Prostate gland (tissue), 2 donors: ENCODE data around the gene TAT. TPM values are rescaled to one million over a fixed set of nuclear protein-coding genes. Genes with fewer than 3 reads are reported as not detected.

Source experiments
- DNase-seq: peaks from one replicate; pipeline ENCODE4 v3.0.0-alpha.2; 2019; ENCODE audit warnings: low spot score
- H3K27ac ChIP-seq, 2 donors: fragments of 200-600 bp; sonication (generic); 2 replicates each; pipeline ENCODE4 v1.5.1; 2017 to 2019
- H3K27me3 ChIP-seq: fragments of 200-600 bp; sonication (generic); replicated peaks from 2 replicates; pipeline ENCODE4 v1.5.1; 2019; ENCODE audit not compliant: insufficient read depth
- H3K36me3 ChIP-seq, 2 donors: fragments of 200-600 bp; sonication (generic); 1 replicate in 1 of 2; 2 replicates in 1 of 2; pipeline versions ENCODE4 v1.5.1 to v1.8.1; 2017 to 2019
- H3K4me1 ChIP-seq: fragments of 200-600 bp; sonication (generic); replicated peaks from 2 replicates; pipeline ENCODE4 v1.5.1; 2019
- H3K4me3 ChIP-seq, 2 donors: fragments of 200-600 bp; sonication (generic); 2 replicates each; pipeline ENCODE4 v1.5.1; 2017 to 2019
- H3K9me3 ChIP-seq: fragments of 200-600 bp; sonication (generic); 2 replicates; pipeline ENCODE4 v1.5.1; 2017
- CTCF ChIP-seq, 4 experiments: fragments of 200-600 bp in 2 of 4; fragments of 450-650 bp in 2 of 4; sonication (generic) in 2 of 4; IDR thresholded peaks; 1 replicate in 3 of 4; 2 replicates in 1 of 4; pipeline ENCODE4 v1.5.1; 2016 to 2019; ENCODE audit warnings: antibody characterized with exemption in 4 of 4, mild to moderate bottlenecking in 2 of 4, moderate library complexity in 2 of 4
- POLR2A ChIP-seq: fragments of 450-650 bp; IDR thresholded peaks from one replicate; pipeline ENCODE4 v1.6.1; 2016; ENCODE audit warnings: antibody characterized with exemption, mild to moderate bottlenecking
- POLR2AphosphoS5 ChIP-seq: sonication (generic); formaldehyde crosslinking; IDR thresholded peaks from one replicate; pipeline ENCODE4 v1.6.1; 2017; ENCODE audit warnings: antibody characterized with exemption
- WGBS: methylation state at CpG from one replicate; pipeline ENCODE4 v1.1.5; 2018; 5-methylcytosine and 5-hydroxymethylcytosine counted together
- intact Hi-C: fragments of 100-400 bp; cut with DNase I; formaldehyde crosslinking; loops from one replicate; pipeline ENCODE4 v1.14.2; 2022
- total RNA-seq, 2 donors: library from RNA; depleted of rRNA; stranded (reverse); fragments of >200 nt; gene quantifications; one replicate each; pipeline ENCODE4 v1.1.0, GENCODE V29; 2016

TAT gene
- total RNA-seq, 2 donors from 2014 or later, result 0.17 TPM; not detected in 1

- WGBS, result 93% methylated on average over 8 of the region's 8 CpGs
- Histone ChIP-seq H3K4me1 (no peaks in the 10 kb centered on the region), H3K27ac (no peak overlapping the region), H3K4me3 (no peak overlapping the region), H3K27me3 (no peaks in the 10 kb centered on the region), H3K36me3 (no peaks in the 10 kb centered on the region), H3K9me3 (no peaks in the 10 kb centered on the region)
- TF ChIP-seq POLR2A, result no peak
- no peak for TF ChIP-seq POLR2AphosphoS5
- TF ChIP-seq CTCF (IDR thresholded peaks at IDR 0.05), result no peak
- intact Hi-C loops, result no loop called here
- DNase-seq, result no peak
These were observed 6.7 kb downstream of the TAT start for GRCh38 chr16:71570144-71570543.

- H3K36me3 ChIP-seq, result no peaks in the 10 kb centered on the region
- no peak overlapping the region for H3K27ac ChIP-seq
- TF ChIP-seq CTCF (IDR thresholded peaks at IDR 0.05) (no peak), POLR2AphosphoS5 (no peak), POLR2A (no peak)
- no peak overlapping the region for H3K4me3 ChIP-seq
- H3K9me3 ChIP-seq, result no peaks in the 10 kb centered on the region
- H3K27me3 ChIP-seq, result no peaks in the 10 kb centered on the region
- DNase-seq, result no peak
- WGBS, result 90% methylated on average over 4 of the region's 4 CpGs
- H3K4me1 ChIP-seq, result no peaks in the 10 kb centered on the region
- intact Hi-C loops, result no loop called here
These were observed 7.3 kb downstream of the TAT start for GRCh38 chr16:71569621-71570020.

- Histone ChIP-seq H3K4me3 (no peak overlapping the region), H3K9me3 (no peaks in the 10 kb centered on the region), H3K36me3 (no peaks in the 10 kb centered on the region), H3K27ac (no peak overlapping the region), H3K27me3 (no peaks in the 10 kb centered on the region), H3K4me1 (peaks cover 3% of the 10 kb centered on the region)
- 35% methylated on average over 4 of the region's 4 CpGs for WGBS
- intact Hi-C loops, result no loop called here
- no peak for TF ChIP-seq POLR2A
- no peak for TF ChIP-seq POLR2AphosphoS5
- TF ChIP-seq CTCF (IDR thresholded peaks at IDR 0.05), result no peak
- no peak for DNase-seq
These were observed 8.3 kb downstream of the TAT start for GRCh38 chr16:71568551-71568950.

GRCh38 chr16:71567931-71568330 lies 9.0 kb downstream of the TAT start:
- Histone ChIP-seq H3K27me3 (no peaks in the 10 kb centered on the region), H3K9me3 (no peaks in the 10 kb centered on the region), H3K36me3 (no peaks in the 10 kb centered on the region), H3K27ac (no peak overlapping the region), H3K4me1 (peaks cover 3% of the 10 kb centered on the region), H3K4me3 (no peak overlapping the region)
- intact Hi-C loops, result no loop called here
- no peak for DNase-seq
- 91% methylated on average over 8 of the region's 8 CpGs for WGBS
- no peak for TF ChIP-seq POLR2A
- TF ChIP-seq POLR2AphosphoS5, result no peak
- TF ChIP-seq CTCF (IDR thresholded peaks at IDR 0.05), result no peak

GRCh38 chr16:71565812-71566700 lies 10.8 kb downstream of the TAT start:
- H3K4me1 ChIP-seq, result peaks cover 3% of the 10 kb centered on the region
- peak overlapping the region in 1 of 2 donors; percentile 50 for H3K4me3 ChIP-seq
- TF ChIP-seq POLR2A, result no peak
- TF ChIP-seq CTCF (IDR thresholded peaks at IDR 0.05), result no peak
- no peak for TF ChIP-seq POLR2AphosphoS5
- peak overlapping the region; percentile 71 to 79 for H3K27ac ChIP-seq
- H3K9me3 ChIP-seq, result no peaks in the 10 kb centered on the region
- H3K36me3 ChIP-seq, result no peaks in the 10 kb centered on the region
- no peaks in the 10 kb centered on the region for H3K27me3 ChIP-seq
- DNase-seq, result no peak
- intact Hi-C loops, result no loop called here
- 51% methylated on average over 9 of the region's 9 CpGs for WGBS
